ENCODE results near the gene CEMIP. TPM values are rescaled to one million over a fixed set of nuclear protein-coding genes. Genes with fewer than 3 reads are reported as not detected.

Gene CEMIP
- total RNA-seq, 1 experiment from 2014 or later: 3.1 TPM

DNA sequence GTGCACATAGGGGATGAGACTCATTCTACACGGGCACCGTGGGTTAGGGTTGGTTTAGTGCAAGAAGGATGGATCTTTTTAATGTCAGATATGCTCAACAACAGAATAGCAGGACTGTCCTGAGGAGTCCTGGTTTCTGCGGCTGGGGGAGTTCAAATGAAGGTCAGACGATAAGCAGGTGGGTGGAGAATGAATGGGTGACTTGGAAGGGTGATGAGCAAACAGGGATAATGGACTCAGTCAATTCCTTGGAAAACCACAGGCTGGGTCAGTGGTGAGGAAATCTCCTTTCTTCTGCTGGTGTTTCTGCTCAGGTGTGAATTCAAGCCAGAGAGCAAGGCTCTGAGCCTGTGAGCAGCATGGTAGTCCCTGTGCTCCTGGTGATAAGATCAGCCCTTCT, 150.5 kb downstream of the CEMIP start:
- H3K79me2 ChIP-seq (ENCODE audit: low read length): no peaks in the 10 kb centered on the region
- H3K36me3 ChIP-seq (ENCODE audit: low read depth, low read length): no peaks in the 10 kb centered on the region
- BruUV-seq (replicated peaks): no TSS peak
- no peaks in the 10 kb centered on the region for H3F3A ChIP-seq (ENCODE audit: low read length, unreplicated experiment)
- H3K4me2 ChIP-seq (ENCODE audit: low read length): no peak overlapping the region
- no peaks in the 10 kb centered on the region for H3K9me2 ChIP-seq (replicated peaks; ENCODE audit: low read length)
- DNase-seq (no peak), ATAC-seq (no peak)
- peak overlapping the region; percentile 38; the same call in 1 of the 2 replicates for H3K27ac ChIP-seq (ENCODE audit: low read length)
- intact Hi-C loops (cut with micrococcal nuclease): no loop called here
- no peaks in the 10 kb centered on the region for H3K9me3 ChIP-seq (ENCODE audit: low read length)
- H3K4me3 ChIP-seq (ENCODE audit: low read length): no peak overlapping the region
- no peaks in the 10 kb centered on the region for H4K20me1 ChIP-seq (ENCODE audit: low read length)
- no peak overlapping the region for H3K9ac ChIP-seq (ENCODE audit: low read length)
- TF ChIP-seq EZH2 (IDR thresholded peaks at IDR 0.05; ENCODE audit: low read length, unreplicated experiment) (no peak), EZH2phosphoT487 (IDR thresholded peaks at IDR 0.05; ENCODE audit: borderline replicate concordance, low read length) (no peak)
- TF ChIP-seq, protein P1, sequence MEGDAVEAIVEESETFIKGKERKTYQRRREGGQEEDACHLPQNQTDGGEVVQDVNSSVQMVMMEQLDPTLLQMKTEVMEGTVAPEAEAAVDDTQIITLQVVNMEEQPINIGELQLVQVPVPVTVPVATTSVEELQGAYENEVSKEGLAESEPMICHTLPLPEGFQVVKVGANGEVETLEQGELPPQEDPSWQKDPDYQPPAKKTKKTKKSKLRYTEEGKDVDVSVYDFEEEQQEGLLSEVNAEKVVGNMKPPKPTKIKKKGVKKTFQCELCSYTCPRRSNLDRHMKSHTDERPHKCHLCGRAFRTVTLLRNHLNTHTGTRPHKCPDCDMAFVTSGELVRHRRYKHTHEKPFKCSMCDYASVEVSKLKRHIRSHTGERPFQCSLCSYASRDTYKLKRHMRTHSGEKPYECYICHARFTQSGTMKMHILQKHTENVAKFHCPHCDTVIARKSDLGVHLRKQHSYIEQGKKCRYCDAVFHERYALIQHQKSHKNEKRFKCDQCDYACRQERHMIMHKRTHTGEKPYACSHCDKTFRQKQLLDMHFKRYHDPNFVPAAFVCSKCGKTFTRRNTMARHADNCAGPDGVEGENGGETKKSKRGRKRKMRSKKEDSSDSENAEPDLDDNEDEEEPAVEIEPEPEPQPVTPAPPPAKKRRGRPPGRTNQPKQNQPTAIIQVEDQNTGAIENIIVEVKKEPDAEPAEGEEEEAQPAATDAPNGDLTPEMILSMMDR (conservative IDR thresholded peaks at IDR 0.05; ENCODE audit: low read depth, low read length): no peak
- ChIA-PET POLR2A (ENCODE audit: unreplicated experiment) (no interaction called here), CTCF (no interaction called here)
- H2AFZ ChIP-seq (ENCODE audit: low read length): no peak overlapping the region
- no peaks in the 10 kb centered on the region for H3K27me3 ChIP-seq (ENCODE audit: low read length)
- peaks cover 9% of the 10 kb centered on the region for H3K4me1 ChIP-seq (ENCODE audit: insufficient read depth, low read length)

DNA sequence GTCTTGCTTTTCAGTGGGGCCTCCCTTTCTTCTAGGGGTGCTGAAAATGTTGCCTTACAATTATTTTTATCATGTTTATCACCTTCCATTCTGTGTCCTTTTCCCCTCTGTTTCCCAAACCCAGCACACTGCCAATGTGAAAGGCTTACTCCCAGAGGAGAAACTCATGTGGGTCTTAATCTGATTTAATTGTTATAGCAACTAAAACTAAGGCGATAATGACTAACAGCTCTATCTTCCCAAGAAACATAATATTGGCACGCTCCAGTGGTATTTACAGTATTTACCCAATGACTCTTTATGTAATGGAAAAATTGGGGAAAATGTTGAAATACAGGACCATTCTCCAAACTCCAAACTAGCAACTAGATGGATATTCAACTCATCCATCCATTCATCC, 152.0 kb downstream of the CEMIP start:
- no peaks in the 10 kb centered on the region for H3K27me3 ChIP-seq (ENCODE audit: low read length)
- ATAC-seq: peak; percentile 65
- H4K20me1 ChIP-seq (ENCODE audit: low read length): no peaks in the 10 kb centered on the region
- no peaks in the 10 kb centered on the region for H3K9me2 ChIP-seq (replicated peaks; ENCODE audit: low read length)
- H3F3A ChIP-seq (ENCODE audit: low read length, unreplicated experiment): no peaks in the 10 kb centered on the region
- H3K9ac ChIP-seq (ENCODE audit: low read length): no peak overlapping the region
- no peaks in the 10 kb centered on the region for H3K9me3 ChIP-seq (ENCODE audit: low read length)
- H3K4me3 ChIP-seq (ENCODE audit: low read length): no peak overlapping the region
- POLR2A ChIA-PET (ENCODE audit: unreplicated experiment): no interaction called here
- no peak overlapping the region for H2AFZ ChIP-seq (ENCODE audit: low read length)
- intact Hi-C loops (cut with micrococcal nuclease): no loop called here
- no peaks in the 10 kb centered on the region for H3K79me2 ChIP-seq (ENCODE audit: low read length)
- no peak overlapping the region for H3K4me2 ChIP-seq (ENCODE audit: low read length)
- TF ChIP-seq EZH2phosphoT487 (IDR thresholded peaks at IDR 0.05; ENCODE audit: borderline replicate concordance, low read length) (no peak), EZH2 (IDR thresholded peaks at IDR 0.05; ENCODE audit: low read length, unreplicated experiment) (no peak)
- TF ChIP-seq, protein P1 (conservative IDR thresholded peaks at IDR 0.05; ENCODE audit: low read depth, low read length): no peak
- peak; percentile 45 for DNase-seq
- CTCF ChIA-PET: no interaction called here
- H3K36me3 ChIP-seq (ENCODE audit: low read depth, low read length): no peaks in the 10 kb centered on the region
- H3K27ac ChIP-seq (ENCODE audit: low read length): no peak overlapping the region
- BruUV-seq (replicated peaks): no TSS peak
- peaks cover 11% of the 10 kb centered on the region for H3K4me1 ChIP-seq (ENCODE audit: insufficient read depth, low read length)

DNA sequence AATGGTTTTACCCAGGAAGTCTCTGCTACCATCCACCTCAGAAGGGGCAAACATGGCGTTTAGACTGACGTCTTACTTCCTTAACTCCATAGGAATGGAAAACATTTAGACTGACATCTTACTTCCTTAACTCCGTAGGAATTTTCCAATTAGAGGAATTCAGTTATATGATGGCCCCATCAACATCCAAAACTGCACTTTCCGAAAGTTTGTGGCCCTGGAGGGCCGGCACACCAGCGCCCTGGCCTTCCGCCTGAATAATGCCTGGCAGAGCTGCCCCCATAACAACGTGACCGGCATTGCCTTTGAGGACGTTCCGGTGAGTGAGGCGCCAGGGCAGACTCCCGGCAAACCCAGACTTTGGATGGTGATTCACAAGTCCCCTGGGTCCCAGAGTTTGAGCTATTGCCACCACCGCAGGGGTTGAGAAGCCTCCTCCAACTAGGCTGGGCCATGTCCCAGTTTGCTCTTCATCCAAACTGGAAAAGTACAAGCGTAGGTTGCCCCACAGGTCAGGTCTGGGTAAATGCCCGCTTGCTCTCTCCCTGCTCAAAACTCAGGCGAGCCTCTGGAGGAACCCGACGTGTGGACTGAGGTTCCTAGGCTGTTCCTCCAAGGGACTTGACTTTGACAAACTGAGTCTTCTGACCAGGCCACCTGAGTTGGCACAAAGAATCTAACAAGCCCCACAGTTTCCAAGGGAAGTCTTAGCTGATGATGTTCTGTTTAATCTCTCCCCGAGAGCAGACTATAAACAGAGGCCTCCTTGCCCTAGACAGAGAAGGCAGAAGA, 152.7 kb downstream of the CEMIP start:
- no peak overlapping the region for H3K27ac ChIP-seq (ENCODE audit: low read length)
- H3K79me2 ChIP-seq (ENCODE audit: low read length): no peaks in the 10 kb centered on the region
- POLR2A ChIA-PET (ENCODE audit: unreplicated experiment): no interaction called here
- no peak overlapping the region for H2AFZ ChIP-seq (ENCODE audit: low read length)
- no peak overlapping the region for H3K9ac ChIP-seq (ENCODE audit: low read length)
- H3K4me3 ChIP-seq (ENCODE audit: low read length): no peak overlapping the region
- no peaks in the 10 kb centered on the region for H3K36me3 ChIP-seq (ENCODE audit: low read depth, low read length)
- BruUV-seq (replicated peaks): no TSS peak
- CTCF ChIA-PET: no interaction called here
- no peaks in the 10 kb centered on the region for H3F3A ChIP-seq (ENCODE audit: low read length, unreplicated experiment)
- no peaks in the 10 kb centered on the region for H3K9me3 ChIP-seq (ENCODE audit: low read length)
- intact Hi-C loops (cut with micrococcal nuclease): no loop called here
- no peaks in the 10 kb centered on the region for H4K20me1 ChIP-seq (ENCODE audit: low read length)
- H3K4me1 ChIP-seq (ENCODE audit: insufficient read depth, low read length): peaks cover 11% of the 10 kb centered on the region
- no peak for ATAC-seq
- H3K9me2 ChIP-seq (replicated peaks; ENCODE audit: low read length): no peaks in the 10 kb centered on the region
- no peaks in the 10 kb centered on the region for H3K27me3 ChIP-seq (ENCODE audit: low read length)
- TF ChIP-seq, protein P1 (conservative IDR thresholded peaks at IDR 0.05; ENCODE audit: low read depth, low read length): no peak
- TF ChIP-seq EZH2phosphoT487 (IDR thresholded peaks at IDR 0.05; ENCODE audit: borderline replicate concordance, low read length) (no peak), EZH2 (IDR thresholded peaks at IDR 0.05; ENCODE audit: low read length, unreplicated experiment) (no peak)
- no peak overlapping the region for H3K4me2 ChIP-seq (ENCODE audit: low read length)
- DNase-seq: no peak

Measured in PC-3 (cell line).